Fibroblast of mammary gland (primary cell): ENCODE data around the gene SERPINB13.

Experiments
- DNase-seq: peaks from one replicate; pipeline ENCODE4 v3.0.0-alpha.2; 2010; ENCODE audit warnings: low read depth
- H3K4me3 ChIP-seq: 2 replicates; pipeline ENCODE4 v1.5.1; 2011; ENCODE audit warnings: low read depth, mild to moderate bottlenecking, low read length, moderate library complexity; ENCODE audit not compliant: control insufficient read depth
- TF ChIP-seq, protein P1 (sequence below): conservative IDR thresholded peaks from 2 replicates; pipeline ENCODE4 v1.5.1; 2011; ENCODE audit warnings: low read depth, low read length, inconsistent platforms; ENCODE audit not compliant: control insufficient read depth, insufficient read depth

SERPINB13 gene, protein sequence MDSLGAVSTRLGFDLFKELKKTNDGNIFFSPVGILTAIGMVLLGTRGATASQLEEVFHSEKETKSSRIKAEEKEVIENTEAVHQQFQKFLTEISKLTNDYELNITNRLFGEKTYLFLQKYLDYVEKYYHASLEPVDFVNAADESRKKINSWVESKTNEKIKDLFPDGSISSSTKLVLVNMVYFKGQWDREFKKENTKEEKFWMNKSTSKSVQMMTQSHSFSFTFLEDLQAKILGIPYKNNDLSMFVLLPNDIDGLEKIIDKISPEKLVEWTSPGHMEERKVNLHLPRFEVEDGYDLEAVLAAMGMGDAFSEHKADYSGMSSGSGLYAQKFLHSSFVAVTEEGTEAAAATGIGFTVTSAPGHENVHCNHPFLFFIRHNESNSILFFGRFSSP

DNA sequence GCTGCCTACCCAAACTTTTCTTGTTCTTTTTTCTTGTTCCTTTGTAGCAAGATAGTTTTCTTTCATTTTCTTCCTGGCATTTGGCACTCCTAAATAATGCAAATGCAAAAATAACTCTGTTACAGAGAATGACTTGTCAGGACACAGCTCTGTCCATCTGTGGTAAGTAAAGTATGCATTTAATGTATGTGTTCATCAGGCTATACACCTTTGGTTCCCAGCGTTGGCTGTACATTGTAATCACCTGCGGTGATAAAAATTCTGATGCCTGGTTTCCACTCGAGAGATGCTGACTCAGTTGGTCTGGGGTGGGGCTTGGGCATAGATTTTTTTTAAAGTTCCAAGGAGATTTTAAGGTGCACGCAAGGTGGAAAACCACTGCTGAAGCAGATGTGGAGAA is at the start of gene SERPINB13:
Gene SERPINB13, plus strand, starts transcription at position 378 of the 400 bp plus-strand sequence. CDS start 1,325 bp downstream, outside the sequence.
- no peak for DNase-seq
- TF ChIP-seq, protein P1, sequence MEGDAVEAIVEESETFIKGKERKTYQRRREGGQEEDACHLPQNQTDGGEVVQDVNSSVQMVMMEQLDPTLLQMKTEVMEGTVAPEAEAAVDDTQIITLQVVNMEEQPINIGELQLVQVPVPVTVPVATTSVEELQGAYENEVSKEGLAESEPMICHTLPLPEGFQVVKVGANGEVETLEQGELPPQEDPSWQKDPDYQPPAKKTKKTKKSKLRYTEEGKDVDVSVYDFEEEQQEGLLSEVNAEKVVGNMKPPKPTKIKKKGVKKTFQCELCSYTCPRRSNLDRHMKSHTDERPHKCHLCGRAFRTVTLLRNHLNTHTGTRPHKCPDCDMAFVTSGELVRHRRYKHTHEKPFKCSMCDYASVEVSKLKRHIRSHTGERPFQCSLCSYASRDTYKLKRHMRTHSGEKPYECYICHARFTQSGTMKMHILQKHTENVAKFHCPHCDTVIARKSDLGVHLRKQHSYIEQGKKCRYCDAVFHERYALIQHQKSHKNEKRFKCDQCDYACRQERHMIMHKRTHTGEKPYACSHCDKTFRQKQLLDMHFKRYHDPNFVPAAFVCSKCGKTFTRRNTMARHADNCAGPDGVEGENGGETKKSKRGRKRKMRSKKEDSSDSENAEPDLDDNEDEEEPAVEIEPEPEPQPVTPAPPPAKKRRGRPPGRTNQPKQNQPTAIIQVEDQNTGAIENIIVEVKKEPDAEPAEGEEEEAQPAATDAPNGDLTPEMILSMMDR: no peak
- no peak within 1 kb of the TSS for H3K4me3 ChIP-seq

DNA sequence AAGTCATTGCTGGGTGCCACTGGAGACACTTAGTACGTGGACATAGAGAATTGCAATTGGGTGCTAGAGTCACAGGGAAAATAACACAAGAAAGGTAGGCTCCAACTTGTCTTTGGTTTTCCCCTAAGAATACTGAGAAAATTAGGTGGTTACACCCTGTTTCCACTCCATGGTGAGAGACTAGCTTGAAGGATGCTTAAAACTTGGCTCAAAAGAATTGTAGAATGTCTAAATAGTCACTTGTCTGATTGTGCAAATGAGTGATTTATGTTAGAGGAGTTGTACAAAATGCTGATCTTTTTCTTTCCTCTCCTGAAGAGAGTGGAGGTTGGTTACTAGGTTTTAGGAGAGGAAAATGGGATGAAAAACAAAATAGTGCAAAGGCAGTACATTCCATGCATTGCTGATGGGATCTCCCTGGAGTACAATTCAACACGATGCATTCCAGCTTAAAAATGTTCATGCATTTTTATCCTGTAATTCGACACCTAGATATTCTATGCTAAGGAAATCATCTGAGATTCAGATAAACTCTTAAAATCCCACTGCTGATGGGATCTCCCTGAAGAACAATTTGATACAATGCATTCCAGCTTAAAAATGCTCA is 47.1 kb upstream of the SERPINB13 start:
- TF ChIP-seq, protein P1: no peak
- no peak overlapping the region for H3K4me3 ChIP-seq
- DNase-seq: peak; percentile 33

DNA sequence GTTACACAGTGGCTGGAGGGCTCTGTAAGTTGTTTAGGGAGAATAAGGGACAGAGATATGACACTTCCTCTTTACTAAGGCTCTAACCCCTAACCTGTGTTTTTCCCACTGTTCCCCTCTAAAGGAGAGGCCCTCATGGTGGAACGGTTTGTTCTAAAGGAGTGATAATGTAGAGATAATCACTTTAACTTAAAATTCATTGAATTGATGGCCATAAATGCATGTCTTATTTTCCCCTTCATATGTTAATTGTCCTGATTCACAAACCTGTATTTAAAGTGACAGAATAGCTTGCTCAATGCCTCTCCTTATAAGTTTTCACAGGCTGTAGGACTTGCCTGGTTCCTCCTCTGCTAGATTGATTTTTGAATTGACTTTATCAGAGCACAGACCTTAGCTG is 45.1 kb upstream of the SERPINB13 start, which contains the start of gene SERPINB12:
Gene SERPINB12, plus strand, starts transcription at position 301 of the 400 bp plus-strand sequence. CDS start 13,791 bp downstream, outside the sequence.
- TF ChIP-seq, protein P1: no peak
- H3K4me3 ChIP-seq: no peak within 1 kb of the TSS
- DNase-seq: no peak

DNA sequence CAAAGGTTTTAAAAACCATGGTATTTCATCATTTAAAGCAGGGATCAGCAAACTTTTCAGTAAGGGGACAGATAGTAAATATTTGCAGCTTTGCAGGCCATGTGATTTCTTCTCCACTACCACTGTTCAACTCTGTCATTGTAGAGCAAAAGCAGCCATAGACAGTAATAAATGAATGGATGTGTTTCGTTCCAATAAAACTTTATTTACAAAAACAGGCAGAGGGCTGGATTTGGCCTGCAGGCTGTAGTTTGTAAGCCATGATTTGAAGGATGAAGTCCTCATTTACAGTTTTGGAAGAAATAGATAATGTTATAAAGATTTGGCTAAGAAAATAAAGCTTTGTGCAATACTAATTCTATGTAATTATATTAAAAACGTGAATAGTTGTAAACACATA is 43.1 kb upstream of the SERPINB13 start:
- TF ChIP-seq, protein P1: no peak
- DNase-seq: no peak
- no peak overlapping the region for H3K4me3 ChIP-seq

DNA sequence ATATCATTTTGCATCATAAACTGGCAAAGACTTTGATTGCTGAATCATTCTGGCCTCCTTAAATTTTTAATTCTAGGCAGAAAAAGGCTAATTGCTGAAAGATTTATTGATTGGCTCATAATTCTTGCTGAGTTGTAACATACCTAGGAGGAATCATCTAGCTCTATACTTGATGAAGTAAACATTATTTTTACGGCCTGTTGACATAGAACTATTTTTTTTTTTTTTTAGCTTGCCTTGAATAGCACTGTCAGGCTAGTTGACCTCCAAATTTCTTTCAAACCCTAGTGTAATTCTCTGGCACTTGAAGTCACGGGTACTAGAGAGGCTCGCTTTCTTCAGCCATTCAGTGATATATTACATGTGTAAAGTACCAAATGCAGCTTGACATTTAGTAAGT is 42.1 kb upstream of the SERPINB13 start:
- no peak for DNase-seq
- TF ChIP-seq, protein P1: no peak
- H3K4me3 ChIP-seq: no peak overlapping the region

DNA sequence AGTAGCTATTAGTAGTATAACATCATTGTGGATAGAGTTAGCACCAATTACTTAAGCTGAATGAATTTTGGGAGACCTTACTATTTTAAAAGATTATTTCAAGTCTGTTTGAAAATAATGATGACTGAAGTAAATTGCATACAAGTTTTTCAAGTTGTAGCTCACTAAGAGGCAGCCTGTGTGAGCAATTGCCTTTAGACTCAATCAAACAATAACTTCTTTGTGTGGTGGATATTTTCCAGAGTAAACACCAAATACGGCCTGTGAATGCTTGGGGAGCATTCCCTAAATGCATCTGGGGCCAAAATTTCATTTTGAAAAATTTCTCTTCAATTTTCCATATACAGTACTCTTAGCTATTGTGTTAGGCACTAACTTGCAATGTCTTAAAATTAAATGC is 37.1 kb upstream of the SERPINB13 start:
- no peak for DNase-seq
- TF ChIP-seq, protein P1: no peak
- no peak overlapping the region for H3K4me3 ChIP-seq

DNA sequence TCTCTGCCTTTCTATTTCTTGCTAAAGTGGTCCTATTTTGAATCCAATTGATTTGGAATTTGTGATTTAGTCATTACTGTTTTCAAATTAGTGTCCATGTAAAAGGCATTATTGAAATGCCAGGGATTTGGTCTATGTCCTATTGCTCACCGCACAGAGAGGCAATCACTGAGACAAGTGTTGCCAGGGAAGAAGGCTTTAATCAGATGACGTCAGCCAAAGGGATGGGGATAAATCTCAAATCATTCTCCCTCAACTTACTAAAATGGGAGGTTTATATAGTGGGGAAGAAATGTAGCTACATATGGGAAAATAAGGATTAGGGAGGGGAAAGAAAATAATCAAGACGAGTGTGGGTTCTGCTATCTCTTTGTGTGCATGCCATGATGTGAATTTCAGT is 35.4 kb upstream of the SERPINB13 start:
- DNase-seq: no peak
- TF ChIP-seq, protein P1: no peak

More for the DNA sequence above, 35.4 kb upstream of the SERPINB13 start:
- H3K4me3 ChIP-seq: no peak overlapping the region
